HAP-1 (cell line): Measurements from ENCODE around the gene HP1BP3.
A peak's percentile ranks its signal among the peaks of the same experiment; 100 is the strongest.
"Not testable (repeated sequence)": the region's sequence is repeated elsewhere in the genome, so short reads cannot be mapped to it uniquely, and the experiment has no call there.

Source experiments
- DNase-seq, 2 experiments: peaks; one replicate each; pipeline ENCODE4 v3.0.0-alpha.2; 2016 to 2020; ENCODE audit warnings: low spot score in 2 of 2
- H3K27me3 ChIP-seq: fragments of 250-450 bp; sonication (Bioruptor Pico); 2 replicates; pipeline ENCODE4 v1.5.1; 2020; ENCODE audit warnings: low read depth, mild to moderate bottlenecking, moderate library complexity
- H3K36me3 ChIP-seq: fragments of 250-450 bp; sonication (Bioruptor Pico); replicated peaks from 2 replicates; pipeline ENCODE4 v1.5.1; 2020; ENCODE audit warnings: mild to moderate bottlenecking
- H3K4me1 ChIP-seq: fragments of 250-450 bp; sonication (Bioruptor Pico); 2 replicates; pipeline ENCODE4 v1.5.1; 2020; ENCODE audit warnings: mild to moderate bottlenecking
- H3K4me3 ChIP-seq: fragments of 250-450 bp; sonication (Bioruptor Pico); 2 replicates; pipeline ENCODE4 v1.5.1; 2020; ENCODE audit warnings: mild to moderate bottlenecking, moderate library complexity
- H3K9me3 ChIP-seq: fragments of 250-450 bp; sonication (Bioruptor Pico); 2 replicates; pipeline ENCODE4 v1.5.1; 2020; ENCODE audit warnings: mild to moderate bottlenecking, moderate library complexity
- in situ Hi-C: fragments of 300-500 bp; cut with MboI; formaldehyde crosslinking; loops from 3 replicates; pipeline ENCODE4 v1.14.3; 2020; ENCODE audit warnings: low sequenced_read_pairs, inconsistent platforms, mixed read lengths

HP1BP3 gene

DNA sequence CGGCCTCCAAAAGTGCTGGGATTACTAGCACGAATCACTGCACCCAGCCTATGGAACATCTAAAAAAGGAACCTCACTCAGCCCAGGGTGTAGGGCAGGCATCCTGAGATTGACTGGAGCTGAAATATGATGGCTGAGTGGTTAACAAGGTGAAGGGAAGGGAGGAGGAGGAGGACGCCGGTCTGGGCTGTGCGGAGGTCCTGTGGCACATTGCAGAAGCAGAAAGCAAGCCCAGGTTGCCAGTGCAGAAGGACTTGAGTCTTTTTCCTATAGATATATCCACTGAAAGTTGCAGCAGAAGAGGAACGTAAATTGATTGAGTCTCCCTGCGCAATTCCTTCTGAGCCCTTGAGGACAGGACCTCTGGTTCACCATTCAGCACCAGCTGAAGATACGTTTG, 67.8 kb downstream of the HP1BP3 start:
- in situ Hi-C loops = no loop called here
- no peak for DNase-seq
- Histone ChIP-seq H3K4me1 (peaks cover 4% of the 10 kb centered on the region; the same call in 1 of the 2 replicates), H3K4me3 (no peak overlapping the region), H3K27me3 (no peaks in the 10 kb centered on the region), H3K9me3 (no peaks in the 10 kb centered on the region), H3K36me3 (no peaks in the 10 kb centered on the region)

DNA sequence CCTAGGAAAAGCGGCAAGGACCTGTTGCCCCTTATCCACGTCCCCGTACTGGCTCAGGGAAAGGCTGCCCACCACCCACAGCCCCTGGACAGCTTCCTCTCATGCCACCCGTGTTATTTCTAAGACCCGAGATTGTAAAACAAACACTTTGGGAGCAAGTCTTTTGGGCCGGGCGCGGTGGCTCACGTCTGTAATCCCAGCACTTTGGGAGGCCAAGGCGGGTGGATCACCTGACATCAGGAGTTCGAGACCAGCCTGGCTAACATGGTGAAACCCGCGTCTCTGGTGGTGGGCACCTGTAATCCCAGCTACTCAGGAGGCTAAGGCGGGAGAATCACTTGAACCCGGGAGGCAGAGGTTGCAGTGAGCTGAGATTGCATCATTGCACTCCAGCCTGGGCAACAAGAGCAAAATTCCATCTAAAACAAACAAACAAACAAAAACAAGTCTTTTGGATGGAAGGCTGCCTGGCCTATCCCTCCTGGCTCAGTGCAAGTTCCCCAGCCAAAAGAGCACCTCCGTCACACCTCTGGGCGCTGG, 68.7 kb downstream of the HP1BP3 start:
- H3K4me1 ChIP-seq, in situ Hi-C loops, H3K36me3 ChIP-seq, H3K9me3 ChIP-seq, H3K27me3 ChIP-seq, DNase-seq: not testable (repeated sequence)
- H3K4me3 ChIP-seq = peak overlapping the region; percentile 29

DNA sequence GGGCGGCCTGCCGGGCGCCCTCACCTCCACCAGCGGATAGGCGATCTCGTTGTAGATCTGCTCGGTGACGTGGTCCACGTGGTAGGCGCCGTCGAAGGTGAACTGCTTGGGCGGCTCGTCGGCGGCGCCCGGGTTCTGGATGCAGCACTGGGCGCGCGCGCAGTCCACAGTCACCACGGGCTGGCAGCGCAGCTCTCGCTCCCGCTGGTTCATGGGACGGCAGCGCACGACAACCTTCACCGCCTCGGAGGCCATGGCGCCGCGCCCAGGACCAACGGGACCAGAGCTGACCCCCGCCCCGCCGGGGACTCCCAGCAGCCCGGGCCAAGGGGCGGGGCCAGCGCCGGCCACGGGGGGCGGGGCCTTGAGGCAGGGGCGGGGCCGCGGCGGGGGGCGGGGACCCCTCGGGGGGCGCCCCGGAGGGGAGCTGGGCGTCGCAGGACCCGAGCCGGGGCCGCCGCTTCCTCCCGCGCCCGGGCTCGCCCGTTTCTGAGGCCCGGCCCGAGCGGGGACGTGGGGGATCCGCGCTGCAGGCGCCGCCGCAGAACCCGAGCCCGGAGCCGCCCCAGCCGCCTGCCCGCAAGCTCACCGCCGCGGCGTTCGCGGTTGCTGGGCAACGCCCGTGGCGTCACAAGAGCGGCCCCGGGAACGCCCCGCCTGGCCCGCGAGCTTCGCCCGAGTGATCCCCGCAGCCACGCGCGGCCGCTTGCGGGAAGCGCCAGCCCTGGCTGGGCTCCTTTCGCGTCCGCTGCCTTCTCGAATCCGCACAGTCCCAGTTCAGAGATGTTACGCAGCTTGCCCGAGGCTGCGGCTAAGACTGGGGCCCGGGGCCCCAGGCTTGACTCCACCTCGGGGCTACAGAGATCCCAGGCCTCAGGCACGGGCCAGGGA, 69.4 kb downstream of the HP1BP3 start, which contains the start of gene KIF17:
KIF17 (minus strand) TSS at position 556 of the 891 bp plus-strand sequence; CDS start at position 255, 301 bp downstream.
- Histone ChIP-seq H3K4me3 (peak within 1 kb of the TSS; percentile 31), H3K9me3 (no peaks in the 10 kb centered on the region), H3K27me3 (no peaks in the 10 kb centered on the region), H3K4me1 (peaks cover 4% of the 10 kb centered on the region; the same call in 1 of the 2 replicates), H3K36me3 (no peaks in the 10 kb centered on the region)
- in situ Hi-C loops = no loop called here
- DNase-seq = peak; percentile 43 to 83

DNA sequence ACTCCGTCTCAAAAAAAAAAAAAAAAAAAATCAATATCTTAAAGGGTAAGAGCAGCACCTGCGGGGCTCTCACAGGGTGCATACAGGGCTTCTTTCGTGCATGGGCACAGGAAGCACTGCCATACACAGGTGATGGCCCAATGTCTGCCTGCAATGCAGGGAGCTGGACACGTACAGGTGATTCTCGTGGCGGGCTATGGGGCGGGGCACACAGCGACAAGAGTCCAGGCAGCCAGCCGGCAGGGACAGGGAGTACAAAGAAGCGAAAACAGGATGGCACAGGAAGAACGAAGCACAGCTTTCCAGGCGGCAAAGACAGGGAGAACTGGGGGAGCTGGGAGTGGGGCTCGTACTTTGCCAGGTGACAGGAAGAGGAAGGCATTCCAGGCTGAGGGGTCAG, 70.9 kb downstream of the HP1BP3 start:
- Histone ChIP-seq H3K27me3 (no peaks in the 10 kb centered on the region), H3K4me1 (peaks cover 4% of the 10 kb centered on the region; the same call in 1 of the 2 replicates), H3K36me3 (no peaks in the 10 kb centered on the region), H3K4me3 (no peak overlapping the region), H3K9me3 (no peaks in the 10 kb centered on the region)
- DNase-seq = no peak
- in situ Hi-C loops = no loop called here

DNA sequence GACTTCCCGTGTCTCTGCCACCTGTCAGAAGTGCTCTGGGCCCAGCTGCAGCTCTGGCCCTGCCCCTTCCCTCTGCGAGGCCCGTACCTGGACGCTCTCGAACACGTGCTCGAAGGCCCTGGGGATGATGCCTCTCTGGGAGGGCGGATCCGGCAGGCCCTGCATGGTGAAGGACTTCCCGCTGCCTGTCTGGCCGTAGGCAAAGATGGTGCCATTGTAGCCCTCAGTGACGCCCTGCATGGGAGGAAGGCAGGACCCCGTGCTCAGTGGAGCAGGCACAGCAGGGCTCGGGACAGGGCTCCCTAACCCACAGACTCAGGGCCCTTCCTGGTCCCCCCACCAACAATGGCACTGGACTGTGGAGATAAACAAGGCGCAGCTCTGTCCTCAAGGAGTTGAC, 71.7 kb downstream of the HP1BP3 start:
- H3K4me1 ChIP-seq = peaks cover 4% of the 10 kb centered on the region; the same call in 1 of the 2 replicates
- no peak for DNase-seq
- in situ Hi-C loops = no loop called here
- no peak overlapping the region for H3K4me3 ChIP-seq
- H3K36me3 ChIP-seq = no peaks in the 10 kb centered on the region
- no peaks in the 10 kb centered on the region for H3K27me3 ChIP-seq
- no peaks in the 10 kb centered on the region for H3K9me3 ChIP-seq

DNA sequence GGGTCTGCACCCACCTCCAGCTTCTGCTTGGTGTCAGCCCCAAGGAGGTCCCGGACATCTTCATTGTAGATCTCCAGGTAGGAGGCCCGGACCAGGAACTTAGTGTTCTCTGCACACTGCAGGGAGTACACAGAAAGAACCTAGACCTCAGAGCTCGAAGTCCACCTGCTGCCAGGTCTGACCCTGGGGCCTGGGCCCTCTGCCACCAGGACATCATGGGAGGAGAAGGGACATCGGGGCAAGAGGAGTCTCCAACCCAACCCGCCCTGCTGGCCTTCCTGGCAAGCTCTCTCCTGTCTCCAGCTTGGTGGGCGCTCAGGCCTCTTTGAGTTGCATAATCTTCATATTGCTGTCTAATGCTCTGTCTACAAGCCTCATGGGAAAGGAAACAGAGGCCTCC, 73.7 kb downstream of the HP1BP3 start:
- DNase-seq = no peak
- Histone ChIP-seq H3K4me1 (peaks cover 4% of the 10 kb centered on the region; the same call in 1 of the 2 replicates), H3K27me3 (no peaks in the 10 kb centered on the region), H3K36me3 (no peaks in the 10 kb centered on the region), H3K4me3 (no peak overlapping the region), H3K9me3 (no peaks in the 10 kb centered on the region)
- in situ Hi-C loops = no loop called here

DNA sequence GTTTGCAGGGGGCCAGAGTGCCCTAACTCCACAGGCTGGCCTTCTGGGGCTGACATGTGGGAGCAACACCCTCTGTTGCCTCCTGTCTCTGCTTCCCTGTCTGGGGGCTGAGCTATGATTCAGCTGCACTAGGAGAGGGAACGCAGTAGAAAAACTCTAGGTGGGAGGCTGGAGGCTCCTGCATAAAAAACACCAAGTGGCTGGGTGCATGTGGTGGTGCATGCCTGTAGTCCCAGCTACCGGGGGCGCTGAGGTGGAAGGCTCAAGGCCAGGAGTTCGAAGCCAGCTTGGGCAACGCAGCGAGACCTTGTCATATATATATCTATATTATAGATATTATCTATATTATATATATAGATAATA, 74.9 kb downstream of the HP1BP3 start:
- in situ Hi-C loops = no loop called here
- Histone ChIP-seq H3K4me3 (no peak overlapping the region), H3K27me3 (no peaks in the 10 kb centered on the region), H3K4me1 (peaks cover 3% of the 10 kb centered on the region; the same call in 1 of the 2 replicates), H3K9me3 (no peaks in the 10 kb centered on the region), H3K36me3 (no peaks in the 10 kb centered on the region)
- DNase-seq = no peak

DNA sequence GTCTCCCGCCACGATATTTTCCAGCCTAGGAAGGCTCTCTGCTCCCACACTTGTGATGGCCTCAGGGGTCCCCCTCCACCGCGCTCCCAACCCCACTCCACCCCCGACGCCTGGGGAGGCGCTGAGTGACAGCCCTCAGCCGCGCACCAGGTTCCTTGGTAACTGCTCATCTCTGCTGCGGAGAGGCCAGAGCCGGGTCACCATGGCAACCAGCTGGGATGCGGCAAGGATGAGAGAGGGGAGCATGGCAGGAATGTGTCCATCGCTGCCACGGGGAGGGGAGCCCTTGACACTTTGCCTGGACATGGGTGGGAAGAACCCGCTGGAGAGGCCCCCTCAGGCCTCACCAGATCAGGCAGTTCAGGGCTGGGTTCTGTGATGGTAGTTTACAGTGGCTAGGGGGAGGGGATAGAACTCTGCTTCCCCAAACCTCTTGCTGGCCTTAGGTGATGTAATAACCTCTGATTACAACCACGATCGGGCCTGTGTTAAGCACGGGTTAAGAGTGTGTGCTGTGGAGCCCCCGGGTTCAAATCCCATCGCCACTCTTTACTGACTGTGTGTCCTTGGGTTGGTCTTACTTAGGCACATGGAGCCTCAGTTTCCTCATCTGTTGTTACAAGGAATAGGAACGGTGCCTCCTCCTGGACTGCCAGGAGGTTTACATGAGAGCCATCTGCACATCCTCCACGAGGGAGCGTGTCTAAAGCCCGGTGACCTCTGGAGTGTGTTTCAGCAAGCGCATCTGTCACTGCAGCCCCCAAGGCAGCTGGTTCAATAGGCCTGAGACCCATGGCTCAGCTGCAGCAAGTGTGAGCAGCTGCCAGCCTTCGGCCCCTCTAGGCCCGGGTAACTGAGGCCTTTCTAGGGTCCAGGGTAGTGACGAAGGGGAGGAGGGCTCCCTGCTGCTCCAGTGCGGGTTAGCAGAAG, 75.6 kb downstream of the HP1BP3 start:
- DNase-seq = peak in 1 of 2 experiments; percentile 39
- H3K36me3 ChIP-seq = no peaks in the 10 kb centered on the region
- H3K4me1 ChIP-seq = no peaks in the 10 kb centered on the region
- in situ Hi-C loops = no loop called here
- H3K4me3 ChIP-seq = no peak overlapping the region
- H3K9me3 ChIP-seq = no peaks in the 10 kb centered on the region
- no peaks in the 10 kb centered on the region for H3K27me3 ChIP-seq

DNA sequence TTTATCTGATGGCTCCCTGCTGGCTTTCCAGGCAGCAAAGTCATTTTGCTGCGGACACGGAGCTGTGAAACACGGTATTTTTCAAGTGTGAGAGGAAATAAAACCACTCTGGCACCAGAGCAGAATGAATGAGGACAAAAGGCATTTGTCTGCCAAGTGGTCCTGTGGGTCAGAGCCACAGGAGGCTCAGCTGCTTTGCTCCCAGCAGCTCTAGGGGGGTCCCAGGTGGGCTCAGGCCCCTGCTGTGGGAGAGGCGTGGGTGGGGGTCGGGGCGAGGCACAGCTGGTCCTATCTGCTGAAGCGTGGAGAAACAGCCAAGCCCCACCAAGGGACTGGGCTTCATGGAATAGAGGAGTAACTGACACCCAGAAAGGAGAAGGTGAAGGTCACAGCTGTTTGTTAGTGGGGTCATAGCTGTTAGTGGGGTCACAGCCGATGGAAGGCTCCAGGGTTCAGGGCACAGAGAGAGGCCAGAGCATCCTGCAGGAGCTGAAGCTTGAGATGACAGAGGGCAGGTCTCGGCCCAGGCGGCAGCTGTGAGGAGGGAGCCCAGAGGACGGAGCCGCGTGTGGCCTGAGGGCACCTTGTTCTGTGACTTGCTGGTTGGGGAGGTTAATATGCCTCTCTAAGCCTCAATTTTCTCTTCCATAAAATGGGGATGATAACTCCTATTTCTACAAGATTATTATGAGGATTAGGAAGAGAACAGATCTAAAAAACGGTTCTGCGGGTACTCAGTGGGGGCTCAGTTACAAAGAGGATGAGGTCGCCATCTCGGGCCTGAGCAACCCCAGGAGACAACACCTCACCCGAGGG, 76.4 kb downstream of the HP1BP3 start:
- Histone ChIP-seq H3K4me1 (no peaks in the 10 kb centered on the region), H3K27me3 (no peaks in the 10 kb centered on the region), H3K36me3 (no peaks in the 10 kb centered on the region), H3K9me3 (no peaks in the 10 kb centered on the region), H3K4me3 (no peak overlapping the region)
- no peak for DNase-seq
- in situ Hi-C loops = no loop called here

DNA sequence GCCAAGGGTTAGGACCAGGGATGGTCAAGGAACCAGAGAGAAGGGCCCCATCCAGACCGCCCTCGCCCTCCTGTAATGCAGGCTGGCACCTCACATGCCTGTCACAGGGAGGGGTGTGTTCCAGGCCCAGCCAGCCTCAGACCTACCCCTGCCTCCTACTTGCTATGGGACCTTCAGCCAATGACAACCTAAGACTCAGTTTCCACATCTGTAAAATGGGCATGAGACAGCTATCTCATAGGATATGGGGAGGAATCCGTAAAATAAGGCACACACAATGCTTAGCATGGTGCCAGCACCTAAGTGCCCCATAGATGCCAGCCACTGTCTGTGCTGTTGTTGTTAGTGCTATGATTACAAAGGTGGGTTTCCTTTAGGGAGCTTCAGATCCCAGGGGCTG, 77.2 kb downstream of the HP1BP3 start:
- H3K36me3 ChIP-seq = no peaks in the 10 kb centered on the region
- H3K4me3 ChIP-seq = no peak overlapping the region
- in situ Hi-C loops = no loop called here
- DNase-seq = no peak
- H3K27me3 ChIP-seq = no peaks in the 10 kb centered on the region
- no peaks in the 10 kb centered on the region for H3K9me3 ChIP-seq
- H3K4me1 ChIP-seq = no peaks in the 10 kb centered on the region

DNA sequence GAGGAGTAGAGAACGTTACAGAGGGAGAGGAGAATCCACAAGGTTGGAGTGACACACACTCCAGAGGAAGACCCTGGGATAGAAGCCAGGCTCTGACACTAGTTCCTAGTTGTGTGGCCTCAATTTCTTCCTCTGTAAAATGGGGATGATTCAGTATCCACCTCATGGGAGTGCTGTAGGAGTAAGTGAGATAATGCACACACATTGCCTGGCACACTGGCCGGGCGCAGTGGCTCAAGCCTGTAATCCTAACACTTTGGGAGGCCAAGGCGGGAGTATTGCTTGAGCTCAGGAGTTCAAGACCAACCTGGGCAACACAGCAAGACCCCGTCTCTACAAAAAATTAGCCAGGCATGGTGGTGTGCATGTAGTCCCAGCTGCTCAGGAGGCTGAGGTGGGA, 78.2 kb downstream of the HP1BP3 start:
- Histone ChIP-seq H3K4me3 (no peak overlapping the region), H3K27me3 (no peaks in the 10 kb centered on the region), H3K9me3 (no peaks in the 10 kb centered on the region), H3K36me3 (no peaks in the 10 kb centered on the region), H3K4me1 (no peaks in the 10 kb centered on the region)
- DNase-seq = no peak
- in situ Hi-C loops = no loop called here

DNA sequence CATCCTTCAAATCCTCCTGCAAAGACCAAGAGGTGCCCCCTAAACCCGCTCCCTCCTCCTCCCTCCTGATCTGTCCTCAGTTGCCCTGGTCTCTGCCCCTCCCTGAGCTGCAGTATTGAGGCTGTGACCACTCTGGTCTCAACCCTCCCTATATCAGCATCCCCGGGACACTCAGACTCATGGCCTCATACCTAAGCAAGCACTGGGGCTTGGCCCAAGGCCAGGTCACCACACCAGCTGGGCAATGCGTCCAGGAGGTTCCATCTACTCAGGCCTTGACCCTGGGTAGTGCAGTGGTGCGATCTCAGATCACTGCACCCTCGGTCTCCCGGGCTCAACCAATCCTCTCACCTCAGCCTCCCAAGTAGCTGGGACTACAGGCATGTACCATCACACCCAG, 79.0 kb downstream of the HP1BP3 start:
- H3K4me3 ChIP-seq = no peak overlapping the region
- H3K27me3 ChIP-seq = no peaks in the 10 kb centered on the region
- no peak for DNase-seq
- H3K4me1 ChIP-seq = no peaks in the 10 kb centered on the region
- no peaks in the 10 kb centered on the region for H3K36me3 ChIP-seq
- in situ Hi-C loops = no loop called here
- H3K9me3 ChIP-seq = no peaks in the 10 kb centered on the region

DNA sequence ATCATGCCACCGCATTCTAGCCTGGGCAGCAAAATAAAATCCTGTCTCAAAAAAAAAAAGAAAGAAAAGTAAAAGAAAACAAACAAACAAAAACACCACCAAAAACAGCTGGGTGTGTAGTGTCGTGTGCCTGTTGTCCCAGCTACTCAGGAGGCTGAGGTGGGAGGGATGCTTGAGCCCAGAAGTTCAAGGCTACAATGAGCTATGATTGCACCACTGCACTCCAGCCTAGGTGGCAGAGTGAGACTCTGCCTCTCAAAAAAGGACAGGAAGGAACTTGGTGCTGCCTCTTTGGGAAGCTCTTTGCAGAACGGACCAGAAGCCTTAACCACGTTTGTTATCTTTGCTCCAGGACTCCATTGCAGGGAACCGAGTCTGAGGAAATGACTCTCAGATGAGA, 80.3 kb downstream of the HP1BP3 start:
- Histone ChIP-seq H3K36me3 (no peaks in the 10 kb centered on the region), H3K9me3 (no peaks in the 10 kb centered on the region), H3K4me3 (no peak overlapping the region), H3K4me1 (no peaks in the 10 kb centered on the region), H3K27me3 (no peaks in the 10 kb centered on the region)
- in situ Hi-C loops = no loop called here
- DNase-seq = no peak
